ENCODE data around the gene CDKAL1.
"Not testable (repeated sequence)": the region's sequence is repeated elsewhere in the genome, so short reads cannot be mapped to it uniquely, and the experiment has no call there.

The CDKAL1 gene

DNA sequence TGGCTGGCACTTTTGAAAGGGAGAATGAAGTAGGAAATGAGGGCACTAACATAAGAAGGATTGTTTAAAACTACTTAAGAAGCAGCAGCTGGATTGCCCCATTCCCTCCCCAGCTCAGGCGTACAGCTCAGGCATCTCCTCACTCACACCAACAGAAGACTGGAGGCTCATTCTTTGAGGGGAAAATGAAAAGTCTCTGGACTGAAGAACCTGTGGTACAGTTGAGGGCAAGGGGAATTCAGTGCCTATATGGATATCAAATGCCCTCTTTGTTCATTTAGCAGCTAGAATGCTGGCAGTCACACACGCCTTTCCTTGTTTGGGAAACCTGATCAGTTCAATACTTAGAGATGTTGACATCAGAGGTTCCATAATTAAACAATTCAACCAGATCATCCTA lies 557.2 kb downstream of the CDKAL1 start:
- DNase-seq, result no peak

DNA sequence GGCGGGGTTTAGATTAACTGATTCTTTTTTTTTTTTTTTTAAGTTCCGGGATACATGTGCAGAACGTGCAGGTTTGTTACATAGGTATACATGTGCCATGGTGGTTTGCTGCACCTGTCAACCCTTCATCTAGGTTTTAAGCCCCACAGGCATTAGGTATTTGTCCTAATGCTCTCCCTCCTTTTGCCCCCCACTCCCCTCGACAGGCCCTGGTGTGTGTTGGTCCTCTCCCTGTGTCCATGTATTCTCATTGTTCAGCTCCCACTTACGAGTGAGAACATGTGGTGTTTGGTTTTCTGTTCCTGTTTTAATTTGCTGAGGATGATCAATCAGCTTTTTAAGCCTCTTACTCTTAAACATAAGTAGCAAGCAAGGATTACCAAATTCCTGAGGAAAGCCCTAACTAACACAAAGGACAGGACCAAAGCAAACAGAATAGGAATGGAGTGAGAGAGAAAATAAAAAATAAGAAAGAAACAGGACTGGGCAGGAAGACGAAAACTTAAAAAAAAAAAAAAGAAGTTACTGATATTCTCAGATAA lies 558.0 kb downstream of the CDKAL1 start:
- not testable (repeated sequence) for DNase-seq

- no peak for DNase-seq
Observed at GRCh38 chr6:21095462-21095861, 561.2 kb downstream of the CDKAL1 start.

DNA sequence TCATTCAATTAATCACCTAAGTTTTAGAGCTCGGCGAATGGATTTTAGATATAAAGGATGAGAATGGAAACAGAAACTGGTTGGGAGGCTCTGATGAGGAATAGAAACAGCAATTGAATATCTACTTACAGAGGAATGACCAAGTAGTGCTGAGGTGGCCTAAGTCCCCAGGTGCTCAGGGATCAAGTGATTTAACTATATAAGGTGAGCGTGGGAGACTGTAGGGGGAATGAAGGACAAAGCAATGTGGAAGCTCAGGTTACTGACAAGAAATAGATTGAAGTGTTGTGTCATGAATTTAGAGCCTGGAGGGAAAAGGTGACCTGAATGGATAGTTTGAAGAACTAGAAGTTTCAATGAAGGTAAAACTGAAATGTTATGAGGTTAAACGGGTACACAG lies 563.9 kb downstream of the CDKAL1 start:
- no peak for DNase-seq

DNA sequence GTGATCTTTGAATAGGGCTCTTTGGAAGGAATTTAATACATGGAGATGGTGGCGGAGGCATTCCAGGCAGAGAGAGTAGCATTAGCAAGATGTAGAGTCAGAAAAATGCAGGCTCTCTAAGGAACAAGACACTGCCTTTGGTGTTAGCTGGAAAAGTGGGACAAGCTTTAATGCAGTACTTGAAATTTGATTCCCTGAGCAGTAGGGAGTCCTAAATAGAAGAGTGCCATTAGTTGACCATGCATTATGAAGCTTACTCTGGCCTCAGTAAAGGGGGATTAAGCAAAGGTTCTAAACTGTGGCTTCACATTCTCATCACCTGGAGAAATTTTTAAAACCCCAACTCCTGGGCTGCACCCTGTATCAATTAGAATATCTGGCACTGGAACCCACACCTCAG lies 564.5 kb downstream of the CDKAL1 start:
- DNase-seq, result no peak

DNA sequence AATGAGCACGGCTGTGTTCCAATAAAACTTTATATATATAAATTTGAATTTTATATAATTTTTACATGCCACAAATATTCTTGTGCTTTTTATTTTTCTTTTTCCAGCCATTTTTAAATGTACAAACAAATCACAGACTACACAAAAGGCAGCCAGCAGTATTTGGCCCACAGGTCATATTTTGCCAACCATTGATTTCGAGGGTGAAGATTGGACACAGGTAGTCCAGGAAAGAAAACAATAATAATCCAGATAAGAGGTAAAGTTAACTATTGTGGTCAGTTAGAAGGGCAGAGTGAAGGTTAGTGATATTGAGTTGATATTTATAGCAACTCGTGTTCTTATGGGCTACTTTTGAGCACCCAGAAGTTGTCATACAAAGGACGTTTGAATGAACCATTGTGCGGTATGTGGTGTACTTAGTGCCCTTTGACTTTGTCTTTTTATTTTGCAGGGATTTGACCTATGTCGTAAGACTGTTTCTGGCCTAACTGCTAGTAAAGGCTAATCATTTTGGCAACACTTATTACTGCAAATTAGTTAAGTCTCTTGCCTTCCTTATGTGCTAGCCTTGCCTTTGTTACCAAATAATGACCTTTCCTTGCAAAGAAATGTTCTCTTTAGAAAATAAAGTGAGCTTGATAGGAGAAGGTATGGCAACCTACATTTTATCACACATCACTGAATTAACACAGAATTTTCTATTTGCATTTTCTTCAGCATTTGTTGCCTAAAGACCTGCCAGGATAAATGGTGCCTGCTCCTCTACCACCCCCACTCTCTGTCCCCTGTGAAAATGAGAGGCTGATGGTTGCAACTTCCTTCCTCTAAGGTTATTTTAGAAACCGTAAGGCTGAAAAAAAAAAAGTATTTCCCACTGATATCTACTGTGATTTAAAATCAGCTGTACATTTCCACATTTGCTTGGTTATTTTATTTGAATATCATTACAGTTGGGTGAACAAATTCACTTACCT lies 565.4 kb downstream of the CDKAL1 start:
- DNase-seq, result no peak

- DNase-seq, result no peak
Observed at GRCh38 chr6:21100991-21101390, 566.7 kb downstream of the CDKAL1 start.

DNA sequence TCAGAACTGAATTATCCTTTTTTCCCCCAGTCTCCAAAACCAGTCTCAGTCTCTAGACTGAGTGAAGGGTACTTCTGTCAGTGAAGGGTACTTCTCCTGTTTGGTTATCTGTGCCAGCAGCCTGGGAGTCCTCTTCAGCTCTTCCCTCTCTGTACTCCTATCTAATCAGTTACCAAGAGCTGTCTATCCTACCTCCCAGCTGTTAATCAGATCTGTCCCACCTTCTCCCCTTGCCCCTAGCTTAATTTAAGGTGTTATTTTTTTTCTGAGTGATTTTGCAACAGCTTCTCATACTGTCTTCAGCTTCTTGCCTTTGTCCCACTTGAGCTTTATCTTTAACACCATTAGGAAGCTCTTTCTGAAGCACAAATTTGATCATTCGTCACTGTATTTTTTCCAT lies 567.4 kb downstream of the CDKAL1 start:
- DNase-seq, result no peak

DNA sequence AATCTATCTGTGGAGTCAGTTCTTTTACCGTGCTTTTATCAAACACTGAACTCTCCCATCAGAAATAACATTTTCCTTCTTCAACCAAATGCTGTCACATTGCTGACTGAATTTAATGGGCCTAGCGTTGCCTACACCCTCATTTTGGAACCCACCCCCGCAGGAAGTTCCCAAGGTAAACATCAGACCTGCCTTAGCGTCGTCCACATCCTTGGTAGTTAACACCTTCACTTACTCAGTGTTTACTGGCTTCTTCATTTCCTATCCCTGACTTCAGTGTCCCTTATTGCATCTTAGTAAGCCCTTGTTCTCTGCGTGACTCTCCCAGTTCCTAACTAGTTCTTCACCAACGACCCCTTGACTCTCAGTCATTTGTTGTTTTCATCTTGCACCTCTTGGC lies 567.9 kb downstream of the CDKAL1 start:
- DNase-seq, result no peak

DNA sequence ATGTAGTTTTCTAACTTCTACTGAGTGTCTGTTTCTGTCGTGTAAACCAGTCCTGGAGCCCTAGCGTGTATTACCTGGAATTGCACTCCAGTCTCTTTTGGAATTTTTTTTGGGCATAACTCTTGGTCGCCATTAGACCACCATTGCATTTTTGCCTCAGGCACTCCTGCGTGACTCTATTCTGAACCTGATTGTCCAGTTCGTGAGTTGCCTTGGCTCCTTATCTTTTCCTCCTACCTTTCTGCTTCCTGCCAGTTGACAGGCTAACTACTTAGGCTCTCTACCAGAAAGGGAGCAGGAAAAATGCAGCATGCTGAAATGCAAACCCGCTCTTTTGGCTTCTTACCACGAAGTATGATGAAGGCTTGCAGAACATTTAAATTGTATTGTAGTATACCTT lies 568.4 kb downstream of the CDKAL1 start:
- DNase-seq, result no peak

GRCh38 chr6:21103626-21104224 lies 569.5 kb downstream of the CDKAL1 start:
- no peak for DNase-seq

DNA sequence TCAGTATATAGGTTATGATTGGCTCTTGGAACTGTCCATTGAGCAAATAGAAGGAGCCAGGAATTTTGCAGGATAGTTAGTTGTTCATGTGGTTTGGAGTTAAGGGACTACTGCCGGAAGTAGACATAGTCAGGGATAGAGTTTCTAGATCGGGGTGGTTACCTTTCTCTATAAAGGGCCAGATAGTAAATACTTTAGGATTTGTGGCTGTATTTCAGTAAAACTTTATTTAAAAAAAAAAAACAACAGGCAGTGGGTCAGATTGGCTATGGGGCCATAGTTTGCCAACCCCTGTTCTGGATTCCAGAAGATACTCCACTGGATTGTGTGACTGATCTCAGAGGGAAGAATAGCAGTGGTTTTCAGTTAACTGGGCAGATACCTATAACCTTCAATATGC lies 570.0 kb downstream of the CDKAL1 start:
- no peak for DNase-seq

- DNase-seq, result no peak
Observed at GRCh38 chr6:21107796-21108195, 573.5 kb downstream of the CDKAL1 start.

GRCh38 chr6:21109391-21110178 lies 575.3 kb downstream of the CDKAL1 start:
- DNase-seq, result no peak

DNA sequence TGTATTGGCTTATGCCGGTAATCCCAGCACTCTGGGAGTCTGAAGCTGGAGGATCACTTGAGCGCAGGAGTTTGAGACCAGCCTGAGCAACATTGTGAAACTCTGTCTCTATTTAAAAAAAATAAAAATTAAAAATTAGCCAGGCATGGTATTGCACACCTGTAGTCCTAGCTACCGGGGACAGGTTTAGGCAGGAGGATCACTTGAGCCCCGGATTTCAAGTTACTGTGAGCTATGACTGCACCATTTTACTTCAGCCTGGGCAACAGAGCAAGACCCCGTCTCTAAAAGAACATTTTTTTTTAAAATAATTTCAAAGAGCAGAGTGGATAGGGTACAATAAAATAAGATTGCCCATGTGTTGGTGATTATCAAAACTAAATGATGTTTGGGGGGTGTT lies 576.4 kb downstream of the CDKAL1 start:
- DNase-seq, result no peak

DNA sequence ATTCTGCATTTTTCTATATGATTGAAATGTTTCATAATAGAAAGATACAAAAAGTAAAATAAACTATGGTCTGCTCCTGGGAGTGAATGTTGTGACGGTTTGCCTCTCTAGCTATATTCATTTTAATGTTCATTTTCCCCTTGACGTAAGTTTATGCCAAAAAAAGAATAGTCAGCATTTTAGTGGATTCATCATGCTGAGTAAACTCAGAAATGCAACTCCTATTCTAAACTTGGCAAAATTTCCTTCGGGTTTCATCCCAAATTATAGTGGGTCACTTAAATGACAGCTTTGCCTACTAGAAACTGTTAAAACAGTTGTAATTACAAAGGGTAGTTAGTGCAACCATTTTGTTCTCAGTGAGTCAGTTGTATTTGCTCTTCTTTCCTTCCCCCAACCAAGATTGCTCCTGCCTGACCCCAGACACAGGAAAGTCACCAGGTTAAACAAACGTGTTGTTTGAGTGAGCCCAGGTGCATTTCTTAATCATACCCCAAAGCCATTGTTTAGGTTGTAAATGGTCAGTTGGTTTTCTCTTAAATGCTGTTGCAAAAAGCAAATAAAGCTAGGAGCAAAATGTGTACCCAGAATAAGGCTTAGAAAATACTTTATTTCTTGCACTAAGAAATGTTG lies 577.0 kb downstream of the CDKAL1 start:
- DNase-seq, result peak in 1 of 2 experiments; percentile 19

GRCh38 chr6:21115111-21115510 lies 580.9 kb downstream of the CDKAL1 start:
- DNase-seq, result no peak

GRCh38 chr6:21116736-21117135 lies 582.5 kb downstream of the CDKAL1 start:
- no peak for DNase-seq

DNA sequence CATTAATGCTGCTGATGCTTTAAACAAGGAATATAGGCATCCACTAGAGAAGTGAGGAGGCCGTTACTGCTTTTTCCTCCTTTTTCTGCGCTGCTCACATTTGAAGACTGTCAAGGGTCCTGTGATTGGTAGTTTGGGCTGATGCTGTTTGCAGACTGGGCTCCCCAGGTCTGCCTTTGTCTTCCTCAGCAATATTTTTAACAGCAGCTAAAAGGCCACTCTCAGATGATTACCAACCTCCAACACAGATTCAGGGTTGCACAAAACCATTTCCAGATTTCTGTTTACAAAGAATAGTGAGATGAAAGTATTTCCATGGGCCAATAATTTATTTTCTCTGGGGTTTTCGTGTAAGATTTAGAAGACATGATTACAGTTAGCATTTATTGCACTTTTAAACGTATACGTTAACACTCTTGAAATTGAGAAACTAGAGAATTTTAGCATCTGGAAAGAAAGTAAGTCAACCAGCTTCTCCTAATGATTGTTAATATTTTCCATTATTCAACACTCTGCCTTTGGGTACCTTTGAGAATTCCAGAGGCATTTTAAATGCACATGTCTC lies 584.0 kb downstream of the CDKAL1 start:
- DNase-seq, result no peak

GRCh38 chr6:21121636-21122136 lies 587.4 kb downstream of the CDKAL1 start:
- no peak for DNase-seq

DNA sequence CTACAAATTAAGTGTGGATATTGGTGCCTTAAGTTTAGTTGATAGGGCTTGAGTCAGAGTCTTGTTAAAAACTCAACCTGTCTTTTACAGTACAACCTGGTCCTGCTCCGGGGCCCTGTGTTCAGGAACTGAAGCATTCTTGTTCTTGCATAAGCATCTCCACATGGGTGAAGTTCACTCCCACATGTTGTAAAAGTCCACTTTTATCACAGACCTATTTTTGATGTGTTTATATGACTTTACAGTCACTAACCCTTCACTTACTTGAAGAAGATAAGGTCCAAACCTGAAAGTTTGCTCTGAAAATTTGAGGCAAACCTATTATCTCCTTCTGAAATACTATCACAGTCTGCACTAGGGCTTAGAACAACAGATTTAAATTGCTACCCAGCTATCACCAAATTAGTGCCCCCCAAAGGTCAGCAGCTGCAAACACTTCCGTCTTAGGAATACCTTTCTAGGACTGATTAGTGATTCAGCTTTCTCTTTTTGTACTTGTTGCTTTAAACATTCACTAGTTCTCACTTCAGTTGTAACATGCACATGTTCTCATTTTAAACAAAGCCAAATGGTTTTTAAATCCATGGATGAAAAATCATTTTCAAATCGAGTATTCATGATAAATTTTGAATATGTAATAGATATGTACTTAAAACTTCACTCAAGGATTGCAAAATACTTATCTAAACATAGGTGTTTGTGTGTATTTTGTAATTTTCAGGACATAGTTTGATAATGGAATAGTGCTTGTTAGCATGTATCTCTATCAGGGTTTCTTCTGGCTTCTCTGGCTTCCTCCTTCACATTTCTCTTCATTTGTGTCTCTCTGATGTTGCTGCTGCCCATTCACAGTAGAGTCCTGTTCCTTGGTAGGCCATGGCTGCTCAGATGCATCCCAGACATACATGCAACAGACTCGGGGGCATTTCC lies 589.5 kb downstream of the CDKAL1 start:
- no peak for DNase-seq

Data from NCI-H526 (cell line).